ENCODE results near the gene ABCB9. TPM values are rescaled to one million over a fixed set of nuclear protein-coding genes. Genes with fewer than 3 reads are reported as not detected.

Gene ABCB9
- total RNA-seq, 6 experiments from 2014 or later: 0.48 to 1.4 (median 0.94) TPM

DNA sequence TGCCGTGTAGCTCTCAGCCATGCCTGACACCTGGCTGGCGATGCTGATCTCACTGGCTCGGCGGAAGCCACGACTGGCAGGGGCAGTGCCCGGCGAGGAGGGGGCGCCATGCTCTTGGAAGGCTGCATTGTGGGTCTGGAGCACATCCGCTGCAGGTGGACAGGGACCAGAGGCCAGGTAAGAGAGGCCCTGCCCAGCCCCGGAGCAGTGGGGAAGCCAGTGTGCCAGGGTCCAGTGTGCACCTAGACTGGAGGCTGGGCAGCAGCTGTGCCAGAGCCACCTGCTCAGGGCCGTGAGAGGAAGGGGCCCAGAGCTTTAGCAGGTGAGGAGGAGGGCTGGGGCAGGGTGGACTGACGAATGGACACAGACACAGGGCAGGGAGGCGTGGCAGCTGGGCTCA, 24.3 kb upstream of the ABCB9 start:
- intact Hi-C loops (cut with DNase I): loop anchor here in 1 of 2 donors (10.0 kb wide), 1 partner anchor 254 kb away; no protein-coding TSS in a partner anchor
- no peaks in the 10 kb centered on the region for H3K27me3 ChIP-seq
- 96% methylated on average over 5 of the region's 13 CpGs for WGBS (ENCODE audit: insufficient coverage, low coverage, low lambda C conversion rate, missing lambda C conversion rate)
- peaks cover 0 to 26% (median 13%) of the 10 kb centered on the region in 4 donors for H3K4me1 ChIP-seq
- H3K9me3 ChIP-seq: no peaks in the 10 kb centered on the region
- no peak for ATAC-seq
- TF ChIP-seq POLR2A (IDR thresholded peaks at IDR 0.05): no peak
- TF ChIP-seq, protein P1, sequence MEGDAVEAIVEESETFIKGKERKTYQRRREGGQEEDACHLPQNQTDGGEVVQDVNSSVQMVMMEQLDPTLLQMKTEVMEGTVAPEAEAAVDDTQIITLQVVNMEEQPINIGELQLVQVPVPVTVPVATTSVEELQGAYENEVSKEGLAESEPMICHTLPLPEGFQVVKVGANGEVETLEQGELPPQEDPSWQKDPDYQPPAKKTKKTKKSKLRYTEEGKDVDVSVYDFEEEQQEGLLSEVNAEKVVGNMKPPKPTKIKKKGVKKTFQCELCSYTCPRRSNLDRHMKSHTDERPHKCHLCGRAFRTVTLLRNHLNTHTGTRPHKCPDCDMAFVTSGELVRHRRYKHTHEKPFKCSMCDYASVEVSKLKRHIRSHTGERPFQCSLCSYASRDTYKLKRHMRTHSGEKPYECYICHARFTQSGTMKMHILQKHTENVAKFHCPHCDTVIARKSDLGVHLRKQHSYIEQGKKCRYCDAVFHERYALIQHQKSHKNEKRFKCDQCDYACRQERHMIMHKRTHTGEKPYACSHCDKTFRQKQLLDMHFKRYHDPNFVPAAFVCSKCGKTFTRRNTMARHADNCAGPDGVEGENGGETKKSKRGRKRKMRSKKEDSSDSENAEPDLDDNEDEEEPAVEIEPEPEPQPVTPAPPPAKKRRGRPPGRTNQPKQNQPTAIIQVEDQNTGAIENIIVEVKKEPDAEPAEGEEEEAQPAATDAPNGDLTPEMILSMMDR (IDR thresholded peaks at IDR 0.05): no peak
- H3K27ac ChIP-seq: no peak overlapping the region
- no peak for DNase-seq
- H3K36me3 ChIP-seq: peaks cover 0 to 31% (median 7%) of the 10 kb centered on the region in 4 donors
- H3K4me3 ChIP-seq: no peak overlapping the region

DNA sequence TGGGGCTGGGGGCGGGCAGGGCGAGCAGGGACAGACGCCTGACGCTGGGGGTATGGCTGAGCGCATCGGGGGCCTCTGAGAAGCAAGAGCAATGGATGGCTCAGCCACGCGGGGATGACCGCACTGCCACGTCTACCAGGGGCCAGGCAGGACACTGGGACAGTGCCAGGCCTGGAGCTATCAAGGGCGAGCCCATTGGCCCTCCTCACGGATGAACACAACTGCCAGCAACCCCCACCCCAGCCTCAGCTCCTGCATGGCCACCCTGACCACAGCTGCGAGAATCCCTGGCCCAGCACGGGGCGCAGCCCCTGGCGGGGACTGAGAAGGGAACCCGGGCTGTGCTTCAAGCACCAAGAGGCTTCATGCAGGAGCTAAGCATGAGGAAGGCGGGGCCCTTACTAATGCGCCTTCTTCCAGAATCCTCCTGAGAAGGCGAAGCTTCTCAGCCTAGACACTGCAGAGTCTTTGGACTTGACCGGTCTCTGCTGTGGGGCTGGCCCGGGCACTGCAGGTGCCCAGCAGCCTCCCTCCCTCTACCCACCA, 23.7 kb upstream of the ABCB9 start:
- no peak for ATAC-seq
- H3K27me3 ChIP-seq: no peaks in the 10 kb centered on the region
- H3K4me1 ChIP-seq: peaks cover 0 to 26% (median 16%) of the 10 kb centered on the region in 4 donors
- H3K36me3 ChIP-seq: peaks cover 0 to 31% (median 8%) of the 10 kb centered on the region in 4 donors
- H3K4me3 ChIP-seq: no peak overlapping the region
- no peak for DNase-seq
- no peaks in the 10 kb centered on the region for H3K9me3 ChIP-seq
- 100% methylated on average over 3 of the region's 22 CpGs for whole genome bisulfite sequencing (ENCODE audit: insufficient coverage, low coverage, low lambda C conversion rate, missing lambda C conversion rate)
- TF ChIP-seq, protein P1 (IDR thresholded peaks at IDR 0.05): no peak
- no peak for TF ChIP-seq POLR2A (IDR thresholded peaks at IDR 0.05)
- intact Hi-C loops (cut with DNase I): loop anchor here (10.0 kb wide), 2 partner anchors 245 to 255 kb away; partner anchors contain the start of genes MPHOSPH9 (in 1 of the 2) and MTRFR (in 1 of the 2)
- H3K27ac ChIP-seq: no peak overlapping the region

DNA sequence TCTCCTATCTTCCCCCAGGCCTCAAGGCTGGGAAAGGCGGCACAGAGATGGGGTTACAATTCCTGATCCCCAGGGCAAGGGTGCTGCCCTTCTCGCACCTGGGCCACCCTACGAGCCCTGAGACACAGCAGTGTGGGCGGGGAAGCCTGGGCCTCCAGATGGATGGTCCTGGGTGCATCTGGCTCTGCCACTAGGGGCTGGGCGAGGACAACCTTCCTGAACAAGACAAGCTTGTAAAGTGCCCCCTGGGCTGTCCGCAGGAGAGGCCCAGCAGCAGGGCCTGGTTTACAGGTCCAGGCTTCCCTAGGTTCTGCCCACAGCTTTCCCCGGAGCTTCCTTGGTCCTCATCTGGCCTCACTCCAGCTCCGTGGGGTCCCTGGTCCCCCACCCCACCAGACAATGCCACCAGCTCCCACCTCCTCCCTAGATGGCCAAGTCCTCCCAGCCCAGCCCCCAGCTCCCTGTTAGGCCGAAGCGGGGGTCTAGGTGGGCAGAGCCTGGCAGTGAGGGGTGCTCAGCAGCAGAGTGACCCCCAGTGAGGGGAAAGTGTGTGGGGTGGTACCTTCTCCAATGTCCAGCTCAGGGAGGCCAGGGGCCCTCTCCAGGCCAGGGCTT, 23.1 kb upstream of the ABCB9 start:
- no peak for DNase-seq
- TF ChIP-seq, protein P1 (IDR thresholded peaks at IDR 0.05): no peak
- TF ChIP-seq POLR2A (IDR thresholded peaks at IDR 0.05): no peak
- Histone ChIP-seq H3K27ac (no peak overlapping the region), H3K4me3 (no peak overlapping the region), H3K27me3 (no peaks in the 10 kb centered on the region), H3K9me3 (no peaks in the 10 kb centered on the region), H3K36me3 (peaks cover 0 to 31% (median 8%) of the 10 kb centered on the region in 4 donors), H3K4me1 (peaks cover 0 to 31% (median 13%) of the 10 kb centered on the region in 4 donors)
- intact Hi-C loops (cut with DNase I): loop anchor here in 1 of 2 donors (10.0 kb wide), 1 partner anchor 245 kb away; the partner anchor contains the start of genes MPHOSPH9 and MTRFR
- ATAC-seq: no peak
- WGBS (ENCODE audit: insufficient coverage, low coverage, low lambda C conversion rate, missing lambda C conversion rate): no CpG with 5 or more reads among the region's 10 CpGs

DNA sequence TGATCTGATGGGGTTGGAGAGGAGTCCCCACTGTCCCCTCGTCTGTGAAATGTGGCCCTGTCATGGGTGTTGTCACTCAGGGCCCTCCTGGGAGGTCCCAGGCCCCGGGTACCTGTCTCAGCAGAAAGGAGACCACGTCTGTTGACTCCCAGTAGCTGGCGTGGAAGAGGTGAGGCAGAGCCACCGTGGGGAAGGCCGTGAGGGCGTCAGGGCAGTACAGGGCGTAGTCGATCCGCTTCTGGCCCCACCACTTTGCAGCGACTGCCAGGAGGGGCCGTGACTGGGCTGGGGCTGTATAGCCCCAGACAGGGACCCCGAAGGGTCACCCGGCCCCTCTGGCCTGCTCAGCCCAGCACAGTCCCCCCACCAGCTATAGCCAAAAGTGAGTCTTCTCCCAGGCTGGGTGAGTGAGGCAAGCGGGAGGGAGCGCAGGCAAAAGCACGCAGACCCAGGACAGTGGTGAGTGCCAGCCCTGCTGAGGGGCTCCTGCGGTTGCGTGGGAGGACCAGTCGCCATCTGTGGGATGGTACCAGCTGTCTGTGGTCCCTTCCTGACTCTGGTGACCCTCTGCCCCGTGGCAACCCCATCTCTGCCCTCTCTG, 22.4 kb upstream of the ABCB9 start:
- intact Hi-C loops (cut with DNase I): loop anchor here in 1 of 2 donors (10.0 kb wide), 1 partner anchor 246 kb away; the partner anchor contains the start of genes MPHOSPH9 and MTRFR
- TF ChIP-seq, protein P1 (IDR thresholded peaks at IDR 0.05): no peak
- TF ChIP-seq POLR2A (IDR thresholded peaks at IDR 0.05): no peak
- no peak overlapping the region for H3K27ac ChIP-seq
- H3K4me1 ChIP-seq: peaks cover 0 to 31% (median 15%) of the 10 kb centered on the region in 4 donors
- WGBS (ENCODE audit: insufficient coverage, low coverage, low lambda C conversion rate, missing lambda C conversion rate): 72% methylated on average over 2 of the region's 21 CpGs
- no peaks in the 10 kb centered on the region for H3K9me3 ChIP-seq
- H3K4me3 ChIP-seq: no peak overlapping the region
- DNase-seq: no peak
- H3K27me3 ChIP-seq: no peaks in the 10 kb centered on the region
- H3K36me3 ChIP-seq: peaks cover 0 to 31% (median 8%) of the 10 kb centered on the region in 4 donors
- no peak for ATAC-seq

All from right lobe of liver (tissue), 6 donors.